GM21619 (cell line): ENCODE measurements around the gene DOCK9.

Experiments used
- ATAC-seq: cut with Tn5 transposase; IDR thresholded peaks from one replicate; pipeline ENCODE4 v1.9.1; 2021; ENCODE audit not compliant: unreplicated experiment

The DOCK9 gene

DNA sequence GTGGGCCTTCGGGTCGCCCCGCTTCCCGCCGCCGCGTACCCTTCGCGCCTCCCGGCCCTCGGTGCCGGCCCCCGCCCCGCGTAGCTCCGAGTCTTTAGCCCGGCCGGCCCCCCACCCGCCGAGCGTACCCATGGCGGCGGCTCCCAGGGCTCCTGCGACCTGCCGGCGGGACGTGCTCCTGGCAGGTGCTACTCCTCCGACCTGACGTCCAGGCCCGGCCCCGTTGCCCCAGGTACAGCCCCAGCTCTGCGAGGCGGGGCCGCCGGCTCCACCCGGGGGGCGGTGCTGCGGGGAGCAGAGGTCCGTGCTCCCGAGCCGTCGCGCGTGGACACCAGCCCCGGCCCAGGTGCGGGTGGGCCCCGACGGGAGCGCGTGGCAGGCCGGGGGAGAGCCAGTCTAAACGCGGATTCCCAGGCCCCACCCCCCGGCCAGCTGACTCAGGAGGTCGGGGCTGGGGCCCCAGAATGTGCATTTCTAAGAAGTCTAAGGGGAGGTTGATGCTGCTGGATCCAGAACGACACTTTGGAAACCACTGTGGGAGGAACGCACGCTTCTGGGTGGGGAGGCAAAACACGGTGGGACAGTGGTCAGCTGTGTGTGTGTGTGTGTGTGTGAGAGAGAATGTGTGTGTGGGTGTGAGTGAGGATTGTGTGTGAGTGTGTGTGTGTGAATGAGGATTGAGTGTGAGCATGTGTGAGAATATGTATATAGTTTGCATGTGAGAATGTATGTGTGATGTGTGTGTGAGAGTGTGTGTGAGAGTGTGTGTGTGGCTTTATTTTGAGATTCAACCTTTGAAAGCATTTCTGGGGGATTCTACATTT, 225.2 kb downstream of the DOCK9 start, which contains the start of gene SLC15A1:
Gene SLC15A1 (minus strand): TSS at position 206 of the 824 bp plus-strand sequence. CDS start 74 bp downstream, at position 132.
- ATAC-seq, result no peak

GRCh38 chr13:98751861-98752466, 225.9 kb downstream of the DOCK9 start:
- no peak for ATAC-seq

- no peak for ATAC-seq
Measured at GRCh38 chr13:98751367-98751782, 226.5 kb downstream of the DOCK9 start.

- ATAC-seq, result no peak
Measured at GRCh38 chr13:98749501-98749900, 228.4 kb downstream of the DOCK9 start.

- no peak for ATAC-seq
Measured at GRCh38 chr13:98746968-98747367, 230.9 kb downstream of the DOCK9 start.
